Endometrium (tissue), 2 donors: ENCODE results near the gene SNX10.
"Not testable (repeated sequence)": the region's sequence is repeated elsewhere in the genome, so short reads cannot be mapped to it uniquely, and the experiment has no call there.

Source experiments
- FAIRE-seq: peaks from 2 replicates; lab custom pipeline; 2012; peaks lifted over from hg19 to GRCh38; lab: Jason Lieb, UNC
- donor health status: control.
- donor health status: control.

The SNX10 gene

GRCh38 chr7:26291699-26292538 is at the start of gene SNX10:
SNX10 (plus strand) TSS chr7:26291862; CDS start chr7:26346443, 54,581 bp downstream.
- FAIRE-seq: no peak

GRCh38 chr7:26245150-26245549 is 46.5 kb upstream of the SNX10 start:
- FAIRE-seq: no peak

- FAIRE-seq: no peak
Observed at GRCh38 chr7:26250239-26250638, 41.4 kb upstream of the SNX10 start.

- FAIRE-seq: not testable (repeated sequence)
Observed at GRCh38 chr7:26261866-26262265, 29.8 kb upstream of the SNX10 start.

- FAIRE-seq: no peak
Observed at GRCh38 chr7:26265065-26265464, 26.6 kb upstream of the SNX10 start.

GRCh38 chr7:26265499-26266075 is 26.1 kb upstream of the SNX10 start:
- no peak for FAIRE-seq

- FAIRE-seq: no peak
Observed at GRCh38 chr7:26267601-26268166, 24.0 kb upstream of the SNX10 start.

- no peak for FAIRE-seq
Observed at GRCh38 chr7:26275213-26275612, 16.4 kb upstream of the SNX10 start.

- FAIRE-seq: no peak
Observed at GRCh38 chr7:26278770-26279169, 12.9 kb upstream of the SNX10 start.

GRCh38 chr7:26279405-26279804 is 12.3 kb upstream of the SNX10 start:
- FAIRE-seq: no peak

GRCh38 chr7:26280097-26280496 is 11.6 kb upstream of the SNX10 start:
- no peak for FAIRE-seq

- FAIRE-seq: no peak
Observed at GRCh38 chr7:26280723-26281122, 10.9 kb upstream of the SNX10 start.

GRCh38 chr7:26284477-26284876 is 7.2 kb upstream of the SNX10 start:
- FAIRE-seq: no peak

- no peak for FAIRE-seq
Observed at GRCh38 chr7:26284995-26285632, 6.5 kb upstream of the SNX10 start.

GRCh38 chr7:26286157-26286556 is 5.5 kb upstream of the SNX10 start:
- no peak for FAIRE-seq

- not testable (repeated sequence) for FAIRE-seq
Observed at GRCh38 chr7:26288126-26288525, 3.5 kb upstream of the SNX10 start.

GRCh38 chr7:26291251-26291650 is 411 bp upstream of the SNX10 start:
- no peak for FAIRE-seq

GRCh38 chr7:26292768-26293560 is 1.3 kb downstream of the SNX10 start:
- no peak for FAIRE-seq

- FAIRE-seq: no peak
Observed at GRCh38 chr7:26293569-26294308, 2.1 kb downstream of the SNX10 start.

GRCh38 chr7:26295015-26295414 is 3.4 kb downstream of the SNX10 start:
- FAIRE-seq: no peak

GRCh38 chr7:26295586-26295985 is 3.9 kb downstream of the SNX10 start:
- FAIRE-seq: no peak
